Left hindlimb (tissue), 1 donor: ENCODE data around the gene PRKAR1B.

Experiments used
- DNase-seq: peaks from one replicate; pipeline ENCODE4 v3.0.0-alpha.2; 2018

PRKAR1B gene

DNA sequence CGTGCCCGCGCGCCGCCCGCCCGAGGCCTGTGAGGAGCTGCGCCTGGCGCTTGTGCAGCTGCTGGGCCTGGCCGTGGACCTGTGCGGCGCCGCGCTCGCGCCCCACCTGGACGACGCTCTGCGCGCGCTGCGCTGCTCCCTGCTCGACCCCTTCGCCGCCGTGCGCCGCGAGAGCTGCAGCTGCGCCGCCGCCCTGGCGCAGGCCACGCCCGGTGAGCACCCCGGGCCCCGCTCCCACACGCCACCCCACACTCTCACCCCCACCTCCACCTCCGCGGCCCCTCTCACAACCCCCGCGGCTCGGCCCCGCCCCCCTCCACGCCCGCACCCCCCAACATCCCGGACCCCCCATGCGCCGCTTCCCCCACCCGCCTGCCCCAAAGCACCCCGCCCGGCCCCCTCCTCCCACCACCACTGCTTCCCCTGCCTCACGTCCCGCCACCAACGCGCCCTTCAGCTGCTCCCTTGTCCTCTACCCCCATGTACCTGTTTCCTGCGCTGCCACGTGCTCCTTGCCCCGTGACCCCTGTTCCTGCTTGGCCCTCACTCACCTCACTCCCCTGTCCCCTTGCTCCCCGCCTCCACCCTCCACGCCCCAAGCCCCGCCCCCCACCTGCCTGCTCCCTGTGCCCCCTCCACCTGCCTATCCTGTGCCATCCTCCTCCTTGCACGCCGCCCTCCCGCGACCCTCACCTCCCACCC is at the start of gene PRKAR1B:
PRKAR1B (minus strand) TSS at position 178 of the 702 bp plus-strand sequence. CDS start 15,776 bp downstream, outside the sequence.
- DNase-seq = no peak

DNA sequence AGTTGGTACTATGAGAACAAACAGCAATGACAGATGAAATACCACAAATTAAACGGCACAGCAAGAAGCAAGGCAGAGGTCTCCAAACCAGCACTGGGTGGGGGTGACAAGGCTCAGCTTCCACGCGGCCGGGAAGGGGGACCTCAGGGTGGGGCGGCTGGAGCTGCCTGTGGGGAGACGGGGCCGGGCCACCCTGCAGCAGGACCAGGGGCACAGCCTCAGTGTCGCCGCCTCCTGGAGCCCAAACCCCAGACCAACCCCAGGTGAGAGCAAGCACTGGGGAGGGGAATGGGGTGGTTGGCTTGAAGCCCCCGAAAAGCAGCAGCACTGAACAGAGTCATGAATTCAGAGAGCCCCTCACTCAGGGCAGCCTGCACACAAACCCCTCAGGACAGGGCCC is 49.3 kb upstream of the PRKAR1B start:
- no peak for DNase-seq

GRCh38 chr7:774161-775109 is 47.4 kb upstream of the PRKAR1B start:
- peak; percentile 69 for DNase-seq

GRCh38 chr7:773622-773915 is 46.5 kb upstream of the PRKAR1B start:
- no peak for DNase-seq

DNA sequence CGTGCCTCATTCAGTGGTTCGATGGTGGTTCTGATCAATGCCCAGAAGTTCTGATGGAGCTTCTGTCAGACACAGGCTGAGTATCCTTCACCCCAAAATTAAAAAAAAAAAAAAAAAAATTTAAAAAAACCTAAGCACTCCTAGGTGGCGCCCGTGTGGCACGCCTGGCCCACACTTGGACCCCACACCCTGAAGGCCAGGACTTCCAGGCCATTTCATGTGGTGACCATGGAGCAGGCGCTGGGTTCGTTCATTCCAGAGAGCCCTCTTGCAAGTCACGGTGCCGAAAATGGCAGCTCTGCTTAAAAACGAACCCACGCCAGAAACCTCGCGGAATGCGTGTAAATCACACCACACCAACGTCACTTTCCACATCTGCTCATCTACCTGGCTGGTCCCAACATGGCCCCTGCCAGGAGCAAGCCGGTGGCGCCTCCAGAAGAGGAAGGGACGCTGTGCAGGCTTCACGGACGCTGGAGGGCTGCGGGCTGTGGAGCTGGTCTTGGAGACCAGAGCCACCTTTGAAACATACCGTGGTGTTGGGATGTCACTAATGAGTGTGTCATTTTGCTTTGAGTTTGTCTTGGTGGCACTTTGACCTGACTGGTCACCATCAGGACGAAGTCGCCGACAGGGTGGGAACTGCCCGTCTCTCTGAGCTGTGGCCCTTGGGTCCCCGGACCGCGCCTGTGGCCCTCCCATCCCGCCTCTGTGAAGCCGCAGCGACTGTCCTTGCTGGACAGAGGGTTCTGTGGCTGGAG is 46.0 kb upstream of the PRKAR1B start:
- no peak for DNase-seq

DNA sequence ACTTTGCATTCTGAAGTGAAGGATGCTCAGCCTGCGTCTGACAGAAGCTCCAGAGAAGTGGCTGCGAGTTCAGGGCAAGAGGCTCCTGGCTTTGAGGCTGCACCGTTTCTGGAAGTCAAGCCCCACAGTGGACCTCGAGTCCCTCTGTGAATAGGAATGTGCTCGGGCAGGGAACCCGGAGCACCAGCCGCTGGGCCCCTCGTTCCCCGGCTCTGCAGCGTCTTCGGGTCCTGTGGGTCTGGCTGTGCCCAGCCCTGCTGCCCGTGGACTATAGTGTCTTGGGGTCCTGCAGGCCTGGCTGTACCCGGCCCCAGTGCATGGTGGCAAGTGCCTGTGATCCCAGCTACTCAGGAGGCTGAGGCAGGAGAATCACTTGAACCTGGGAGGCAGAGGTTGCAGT is 45.3 kb upstream of the PRKAR1B start:
- no peak for DNase-seq

DNA sequence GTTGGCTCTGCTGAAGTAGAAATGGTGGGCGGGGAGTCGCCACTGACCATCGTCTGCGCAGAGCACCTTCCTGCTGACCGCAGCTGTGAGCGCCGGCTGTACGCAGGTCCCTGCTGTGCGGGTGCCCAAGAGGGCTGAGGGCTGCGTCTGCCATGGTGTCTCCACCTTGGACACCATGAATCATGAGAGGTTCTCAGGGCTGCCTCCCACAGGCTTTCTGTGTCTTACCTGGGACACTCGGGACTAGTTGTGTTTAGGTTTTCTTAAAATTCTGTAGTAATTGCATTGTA is 44.9 kb upstream of the PRKAR1B start:
- DNase-seq = no peak

DNA sequence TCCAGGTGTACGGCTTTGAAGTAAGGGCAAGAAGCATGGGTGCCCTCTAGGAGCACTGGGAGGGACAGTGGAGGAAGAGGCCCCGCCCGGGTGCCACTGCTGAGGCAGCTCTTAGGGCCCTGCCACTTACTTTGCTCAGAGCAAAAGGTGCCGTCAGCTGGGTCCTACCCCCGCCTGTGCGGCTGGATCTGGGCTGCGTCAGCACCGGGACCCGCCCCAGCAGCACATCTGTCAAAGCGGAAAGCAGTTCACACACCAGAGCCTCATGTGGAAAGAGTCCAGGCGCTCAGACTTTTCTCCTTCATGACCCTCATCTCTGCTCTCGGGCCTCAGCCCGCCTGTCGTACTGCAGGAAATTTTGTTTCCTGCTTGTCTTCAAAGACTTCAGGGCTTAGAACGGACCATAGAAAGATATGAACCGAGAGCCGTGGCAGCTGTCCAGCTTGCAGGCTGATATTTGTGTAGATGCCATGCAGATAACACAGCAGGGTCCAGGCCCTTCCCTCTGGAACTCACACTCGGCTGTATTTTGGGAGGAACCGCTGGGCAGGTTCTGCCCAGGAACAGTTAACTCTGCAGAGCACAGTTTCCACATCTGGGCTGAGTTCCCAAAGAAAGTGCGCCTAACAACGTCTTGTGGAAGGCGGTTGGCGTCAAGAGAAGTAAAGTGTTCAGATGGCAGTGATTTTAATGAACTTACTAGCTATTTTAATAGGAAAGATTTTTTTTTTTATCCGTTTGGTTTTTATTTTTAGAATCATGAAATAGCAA is 44.3 kb upstream of the PRKAR1B start:
- peak; percentile 82 for DNase-seq

- no peak for DNase-seq
Measured at GRCh38 chr7:770741-771166, 43.7 kb upstream of the PRKAR1B start.

- no peak for DNase-seq
Measured at GRCh38 chr7:770336-770735, 43.3 kb upstream of the PRKAR1B start.

- no peak for DNase-seq
Measured at GRCh38 chr7:768881-769504, 41.9 kb upstream of the PRKAR1B start.

- no peak for DNase-seq
Measured at GRCh38 chr7:767941-768731, 41.1 kb upstream of the PRKAR1B start.

DNA sequence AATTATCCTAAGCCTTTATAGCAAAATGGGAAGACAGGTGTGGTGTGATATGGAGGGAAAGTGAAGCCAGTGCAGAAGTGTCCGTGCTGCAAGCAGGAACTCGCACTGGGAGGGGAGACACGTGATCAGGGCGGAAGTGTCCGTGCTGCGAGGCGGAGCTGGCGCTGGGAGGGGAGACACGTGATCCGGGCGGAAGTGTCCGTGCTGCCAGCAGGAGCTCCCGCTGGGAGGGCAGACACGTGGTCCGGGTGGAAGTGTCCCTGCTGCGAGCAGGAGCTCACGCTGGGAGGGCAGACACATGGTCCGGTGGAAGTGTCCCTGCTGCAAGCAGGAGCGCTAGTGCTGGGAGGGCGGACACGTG is 40.5 kb upstream of the PRKAR1B start:
- DNase-seq = no peak

DNA sequence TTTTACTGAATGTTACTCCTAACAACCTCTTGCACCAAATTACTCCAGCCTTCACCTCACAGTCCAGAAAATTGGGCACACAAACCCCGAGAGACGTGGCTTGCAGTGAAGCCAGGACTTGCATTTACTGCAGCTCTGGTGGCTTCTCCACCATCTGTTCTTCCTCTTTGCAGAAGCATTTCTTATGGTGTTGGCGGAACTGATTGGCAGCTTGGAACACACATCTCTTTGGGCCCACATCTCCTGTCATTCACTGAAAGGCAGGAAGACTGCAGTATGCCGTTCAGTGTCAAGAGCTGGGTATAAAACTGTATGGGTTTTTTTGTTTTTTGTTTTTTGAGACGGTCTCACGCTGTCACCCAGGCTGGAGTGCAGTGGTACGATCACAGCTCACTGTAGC is 38.3 kb upstream of the PRKAR1B start:
- no peak for DNase-seq

- no peak for DNase-seq
Measured at GRCh38 chr7:763762-764161, 36.7 kb upstream of the PRKAR1B start.

- DNase-seq = no peak
Measured at GRCh38 chr7:762885-763284, 35.8 kb upstream of the PRKAR1B start.

GRCh38 chr7:761631-762030 is 34.5 kb upstream of the PRKAR1B start:
- DNase-seq = peak; percentile 12

- peak; percentile 3 for DNase-seq
Measured at GRCh38 chr7:761101-761500, 34.0 kb upstream of the PRKAR1B start.

GRCh38 chr7:760006-760405 is 32.9 kb upstream of the PRKAR1B start:
- peak; percentile 14 for DNase-seq

DNA sequence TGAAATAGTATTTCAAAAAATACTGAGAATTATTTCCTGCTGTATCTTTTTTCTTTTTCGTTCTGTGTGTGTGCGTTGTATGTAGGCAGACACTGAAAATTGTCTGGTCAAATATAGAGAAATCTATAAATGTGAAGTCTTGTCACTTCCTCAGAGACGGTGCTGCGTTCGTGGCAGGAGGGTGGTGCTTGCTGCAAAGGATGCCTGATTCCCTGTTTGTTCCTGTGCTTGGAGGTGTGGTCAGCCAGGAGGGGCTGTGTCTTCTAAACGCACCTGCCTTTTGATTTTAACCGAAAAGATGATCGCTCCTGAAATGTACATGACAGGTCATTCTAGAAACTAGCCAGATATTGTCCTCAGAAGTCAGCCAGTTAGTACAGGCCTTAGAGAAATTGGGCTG is 32.5 kb upstream of the PRKAR1B start:
- DNase-seq = no peak

DNA sequence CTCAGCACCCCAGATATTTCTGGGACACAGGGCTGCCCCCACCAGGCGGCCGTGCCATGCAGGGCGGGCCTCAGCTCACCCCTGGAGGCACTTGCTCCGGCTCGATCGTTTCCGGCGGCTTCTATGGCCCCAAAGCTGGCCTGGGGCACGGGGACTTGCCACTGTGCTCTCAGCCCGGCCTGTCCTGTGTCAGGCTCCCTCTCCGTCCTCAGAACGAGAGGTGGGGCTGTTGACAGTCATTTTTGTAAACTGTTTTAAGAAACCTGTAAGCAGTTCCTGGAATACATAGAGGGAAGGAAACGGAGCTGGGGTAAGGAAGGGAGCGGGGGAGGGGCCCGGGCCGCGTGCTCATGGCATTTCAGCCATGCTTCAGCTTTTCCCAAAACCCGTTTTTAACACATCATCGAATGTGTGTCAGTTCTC is 30.7 kb upstream of the PRKAR1B start:
- DNase-seq = no peak
